HepG2 (cell line): ENCODE data around the gene KLF16. TPM values are rescaled to one million over a fixed set of nuclear protein-coding genes. Genes with fewer than 3 reads are reported as not detected.

Source experiments
- ADNP ChIP-seq: sonication (generic); formaldehyde crosslinking; IDR thresholded peaks from 2 replicates; pipeline ENCODE4 v1.4.0; 2020; ENCODE audit warnings: missing genetic modification reagents
- ASH2L ChIP-seq: fragments of 300-600, 200-600 bp; sonication (generic); IDR thresholded peaks from 2 replicates; pipeline ENCODE4 v1.7.0; 2017; ENCODE audit warnings: low read depth, mild to moderate bottlenecking, moderate library complexity, mixed read lengths, low read length; ENCODE audit not compliant: insufficient read length
- EEA1 ChIP-seq: sonication (generic); formaldehyde crosslinking; IDR thresholded peaks from 2 replicates; pipeline ENCODE4 v1.5.1; 2020; ENCODE audit warnings: mild to moderate bottlenecking, missing genetic modification reagents, borderline replicate concordance
- MAF1 ChIP-seq: sonication (generic); formaldehyde crosslinking; IDR thresholded peaks from 2 replicates; pipeline ENCODE4 v1.5.0; 2020; ENCODE audit warnings: missing genetic modification reagents, borderline replicate concordance
- MAFG ChIP-seq: sonication (generic); formaldehyde crosslinking; IDR thresholded peaks from 2 replicates; pipeline ENCODE4 v1.5.1; 2020; ENCODE audit warnings: mild to moderate bottlenecking, missing genetic modification reagents
- MTA3 ChIP-seq: sonication (generic); formaldehyde crosslinking; IDR thresholded peaks from 2 replicates; pipeline ENCODE4 v1.4.0; 2020; ENCODE audit warnings: missing genetic modification reagents
- NCOA1 ChIP-seq: sonication (generic); formaldehyde crosslinking; IDR thresholded peaks from 2 replicates; pipeline ENCODE4 v1.9.0; 2021; ENCODE audit warnings: missing genetic modification reagents
- NCOA2 ChIP-seq: sonication (generic); formaldehyde crosslinking; IDR thresholded peaks from 2 replicates; pipeline ENCODE4 v1.8.0; 2022; ENCODE audit warnings: inconsistent platforms
- NFE2 ChIP-seq: sonication (generic); formaldehyde crosslinking; IDR thresholded peaks from 2 replicates; pipeline ENCODE4 v1.4.0; 2020; ENCODE audit warnings: missing genetic modification reagents
- NFE2L1 ChIP-seq: sonication (generic); formaldehyde crosslinking; IDR thresholded peaks from 2 replicates; pipeline ENCODE4 v1.4.0; 2020; ENCODE audit warnings: missing genetic modification reagents, mild to moderate bottlenecking, borderline replicate concordance
- ONECUT2 ChIP-seq: sonication (generic); formaldehyde crosslinking; IDR thresholded peaks from 2 replicates; pipeline ENCODE4 v1.4.0; 2020; ENCODE audit warnings: missing genetic modification reagents
- ZBTB26 ChIP-seq: IDR thresholded peaks from 2 replicates; pipeline ENCODE4 v1.6.1; 2016; ENCODE audit warnings: missing compliant biosample characterization, missing genetic modification reagents, borderline replicate concordance
- ZBTB34 ChIP-seq: sonication (generic); formaldehyde crosslinking; IDR thresholded peaks from 2 replicates; pipeline ENCODE4 v1.8.0; 2022; ENCODE audit warnings: mild to moderate bottlenecking, missing genetic modification reagents
- ZFP82 ChIP-seq: sonication (generic); formaldehyde crosslinking; IDR thresholded peaks from 2 replicates; pipeline ENCODE4 v1.5.1; 2020; ENCODE audit warnings: mild to moderate bottlenecking, missing genetic modification reagents, borderline replicate concordance
- ZNF138 ChIP-seq: sonication (generic); formaldehyde crosslinking; IDR thresholded peaks from 2 replicates; pipeline ENCODE4 v1.5.0; 2020; ENCODE audit warnings: mild to moderate bottlenecking, low read depth, missing genetic modification reagents
- ZNF34 ChIP-seq: sonication (generic); formaldehyde crosslinking; IDR thresholded peaks from 2 replicates; pipeline ENCODE4 v1.4.0; 2020; ENCODE audit warnings: mild to moderate bottlenecking, missing genetic modification reagents, borderline replicate concordance
- ZNF567 ChIP-seq: sonication (generic); formaldehyde crosslinking; IDR thresholded peaks from 2 replicates; pipeline ENCODE4 v1.8.1; 2023; ENCODE audit warnings: mild to moderate bottlenecking, missing genetic modification reagents, borderline replicate concordance
- ZNF652 ChIP-seq: IDR thresholded peaks from 2 replicates; pipeline ENCODE4 v1.6.1; 2016; ENCODE audit warnings: low read depth, borderline replicate concordance
- ZNF75D ChIP-seq: sonication (generic); formaldehyde crosslinking; IDR thresholded peaks from 2 replicates; pipeline ENCODE4 v1.8.1; 2023; ENCODE audit warnings: missing genetic modification reagents, mild to moderate bottlenecking, borderline replicate concordance
- ZNF775 ChIP-seq: sonication (generic); formaldehyde crosslinking; IDR thresholded peaks from 2 replicates; pipeline ENCODE4 v1.4.0; 2020; ENCODE audit warnings: missing genetic modification reagents, mild to moderate bottlenecking, moderate library complexity, borderline replicate concordance
- ZNF790 ChIP-seq: sonication (generic); formaldehyde crosslinking; IDR thresholded peaks from 2 replicates; pipeline ENCODE4 v1.8.0; 2022; ENCODE audit warnings: missing genetic modification reagents, mild to moderate bottlenecking, borderline replicate concordance
- polyA plus RNA-seq, 8 experiments: library from polyadenylated mRNA; depleted of rRNA in 3 of 8; stranded (reverse) in 7 of 8; unstranded in 1 of 8; fragments of >200 nt; fragmentation: Illumina TruSeq in 4 of 8; extraction: Trizol in 4 of 8; gene quantifications; 2 replicates each; pipeline versions ENCODE4 v1.2.1 to v1.2.3, GENCODE V29; 2011 to 2016; ENCODE audit warnings: low read depth in 4 of 8, missing spikeins in 1 of 8, mixed read lengths in 1 of 8; ENCODE audit not compliant: insufficient read depth in 1 of 8
- total RNA-seq, 5 experiments: library from RNA; depleted of rRNA; stranded (reverse); fragments of >200 nt; fragmentation: Illumina TruSeq; extraction: Trizol; gene quantifications; 2 replicates each; pipeline ENCODE4 v1.2.3, GENCODE V29; 2016; ENCODE audit warnings: low read depth in 1 of 5
- TF ChIP-seq, protein P1 (sequence below): sonication (generic); formaldehyde crosslinking; IDR thresholded peaks from 2 replicates; pipeline ENCODE4 v1.4.0; 2020; ENCODE audit warnings: missing genetic modification reagents, borderline replicate concordance
- TF ChIP-seq, protein P2 (sequence below): IDR thresholded peaks from 2 replicates; pipeline ENCODE4 v1.6.1; 2016

KLF16 gene
- total and polyA plus RNA-seq, 2 of the 13 experiments (the other 11 are each of a cell fraction or from before 2014, with no cell fraction given) = 3.5 to 6.7 TPM

- TF ChIP-seq ZNF138 (CRISPR knock-in tag) (no peak), ASH2L (peak; percentile 78), ZNF75D (no peak), NFE2 (CRISPR knock-in tag) (no peak), MAF1 (CRISPR knock-in tag) (peak; percentile 64; the same call in 1 of the 2 replicates), ONECUT2 (CRISPR knock-in tag) (no peak), ZNF567 (no peak), ADNP (CRISPR knock-in tag) (no peak), ZBTB26 (CRISPR knock-in tag) (peak; percentile 51; the same call in 1 of the 2 replicates), NFE2L1 (CRISPR knock-in tag) (no peak), ZNF775 (CRISPR knock-in tag) (no peak), NCOA2 (CRISPR knock-in tag) (peak; percentile 35; the same call in 1 of the 2 replicates), ZFP82 (CRISPR knock-in tag) (no peak), MAFG (no peak), NCOA1 (CRISPR knock-in tag) (no peak), MTA3 (CRISPR knock-in tag) (no peak), EEA1 (CRISPR knock-in tag) (peak; percentile 94), ZNF790 (CRISPR knock-in tag) (peak; percentile 47; the same call in 1 of the 2 replicates), ZNF652 (CRISPR knock-in tag) (no peak), ZBTB34 (CRISPR knock-in tag) (0 out of 2 replicates have a peak, but pooled peaks have one; percentile 15), ZNF34 (CRISPR knock-in tag) (peak; percentile 92)
- TF ChIP-seq, protein P1, sequence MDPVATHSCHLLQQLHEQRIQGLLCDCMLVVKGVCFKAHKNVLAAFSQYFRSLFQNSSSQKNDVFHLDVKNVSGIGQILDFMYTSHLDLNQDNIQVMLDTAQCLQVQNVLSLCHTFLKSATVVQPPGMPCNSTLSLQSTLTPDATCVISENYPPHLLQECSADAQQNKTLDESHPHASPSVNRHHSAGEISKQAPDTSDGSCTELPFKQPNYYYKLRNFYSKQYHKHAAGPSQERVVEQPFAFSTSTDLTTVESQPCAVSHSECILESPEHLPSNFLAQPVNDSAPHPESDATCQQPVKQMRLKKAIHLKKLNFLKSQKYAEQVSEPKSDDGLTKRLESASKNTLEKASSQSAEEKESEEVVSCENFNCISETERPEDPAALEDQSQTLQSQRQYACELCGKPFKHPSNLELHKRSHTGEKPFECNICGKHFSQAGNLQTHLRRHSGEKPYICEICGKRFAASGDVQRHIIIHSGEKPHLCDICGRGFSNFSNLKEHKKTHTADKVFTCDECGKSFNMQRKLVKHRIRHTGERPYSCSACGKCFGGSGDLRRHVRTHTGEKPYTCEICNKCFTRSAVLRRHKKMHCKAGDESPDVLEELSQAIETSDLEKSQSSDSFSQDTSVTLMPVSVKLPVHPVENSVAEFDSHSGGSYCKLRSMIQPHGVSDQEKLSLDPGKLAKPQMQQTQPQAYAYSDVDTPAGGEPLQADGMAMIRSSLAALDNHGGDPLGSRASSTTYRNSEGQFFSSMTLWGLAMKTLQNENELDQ = 0 out of 2 replicates have a peak, but pooled peaks have one; percentile 39
- TF ChIP-seq, protein P2, sequence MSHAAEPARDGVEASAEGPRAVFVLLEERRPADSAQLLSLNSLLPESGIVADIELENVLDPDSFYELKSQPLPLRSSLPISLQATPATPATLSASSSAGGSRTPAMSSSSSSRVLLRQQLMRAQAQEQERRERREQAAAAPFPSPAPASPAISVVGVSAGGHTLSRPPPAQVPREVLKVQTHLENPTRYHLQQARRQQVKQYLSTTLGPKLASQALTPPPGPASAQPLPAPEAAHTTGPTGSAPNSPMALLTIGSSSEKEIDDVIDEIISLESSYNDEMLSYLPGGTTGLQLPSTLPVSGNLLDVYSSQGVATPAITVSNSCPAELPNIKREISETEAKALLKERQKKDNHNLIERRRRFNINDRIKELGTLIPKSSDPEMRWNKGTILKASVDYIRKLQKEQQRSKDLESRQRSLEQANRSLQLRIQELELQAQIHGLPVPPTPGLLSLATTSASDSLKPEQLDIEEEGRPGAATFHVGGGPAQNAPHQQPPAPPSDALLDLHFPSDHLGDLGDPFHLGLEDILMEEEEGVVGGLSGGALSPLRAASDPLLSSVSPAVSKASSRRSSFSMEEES (CRISPR knock-in tag) = peak; percentile 97
Measured at GRCh38 chr19:1875646-1876495, 12.5 kb upstream of the KLF16 start (continued).
